AG09309 (cell line): Measurements from ENCODE around the gene GIMAP8.

Experiments used
- DNase-seq: peaks from one replicate; pipeline ENCODE4 v3.0.0-alpha.2; 2010; ENCODE audit warnings: low read depth
- H3K4me3 ChIP-seq: 2 replicates; pipeline ENCODE4 v1.5.1; 2011; ENCODE audit warnings: mild to moderate bottlenecking, low read depth, low read length, moderate library complexity; ENCODE audit not compliant: control insufficient read depth
- CTCF ChIP-seq: IDR thresholded peaks from 2 replicates; pipeline ENCODE4 v1.5.1; 2011; ENCODE audit warnings: mild to moderate bottlenecking, low read depth, low read length, inconsistent platforms; ENCODE audit not compliant: insufficient read depth, control insufficient read depth; ENCODE audit errors: missing control alignments

The GIMAP8 gene

GRCh38 chr7:150450491-150451001, at the start of gene GIMAP8:
Gene GIMAP8 (plus strand): TSS chr7:150450630. CDS start chr7:150466699, 16,069 bp downstream.
- no peak for TF ChIP-seq CTCF
- no peak within 1 kb of the TSS for H3K4me3 ChIP-seq
- DNase-seq, result no peak

GRCh38 chr7:150400788-150401423, 49.5 kb upstream of the GIMAP8 start:
- H3K4me3 ChIP-seq, result no peak overlapping the region
- no peak for DNase-seq
- no peak for TF ChIP-seq CTCF

GRCh38 chr7:150401424-150401790, 49.0 kb upstream of the GIMAP8 start:
- no peak overlapping the region for H3K4me3 ChIP-seq
- no peak for TF ChIP-seq CTCF
- DNase-seq, result no peak

GRCh38 chr7:150401861-150402631, 48.4 kb upstream of the GIMAP8 start:
- H3K4me3 ChIP-seq, result no peak overlapping the region
- no peak for TF ChIP-seq CTCF
- no peak for DNase-seq

GRCh38 chr7:150402671-150403321, 47.6 kb upstream of the GIMAP8 start:
- DNase-seq, result no peak
- no peak for TF ChIP-seq CTCF
- H3K4me3 ChIP-seq, result no peak overlapping the region

- no peak for DNase-seq
- TF ChIP-seq CTCF, result no peak
- H3K4me3 ChIP-seq, result no peak overlapping the region
Observed at GRCh38 chr7:150403376-150404171, 46.9 kb upstream of the GIMAP8 start.
